ENCODE results near the gene SEMA3A.

DNA sequence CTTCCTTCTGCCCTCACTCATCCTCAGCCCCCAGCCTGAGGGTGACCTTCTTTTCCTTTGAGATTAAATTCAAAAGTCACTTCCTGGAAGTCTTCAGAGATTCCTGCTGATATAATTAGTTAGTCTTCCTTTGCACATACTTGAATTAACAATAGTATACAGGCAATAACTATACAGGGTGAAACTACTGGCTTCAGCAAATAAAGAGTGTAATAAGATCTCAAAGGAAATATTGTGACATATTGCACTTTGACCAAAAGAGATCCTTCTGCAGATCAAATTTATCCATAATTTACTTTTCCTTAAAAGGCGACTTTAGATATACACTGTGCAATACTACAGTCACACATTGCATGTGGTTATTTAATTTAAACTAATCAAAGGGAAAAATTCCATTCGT, 123.8 kb downstream of the SEMA3A start:
- TF ChIP-seq, protein P1, sequence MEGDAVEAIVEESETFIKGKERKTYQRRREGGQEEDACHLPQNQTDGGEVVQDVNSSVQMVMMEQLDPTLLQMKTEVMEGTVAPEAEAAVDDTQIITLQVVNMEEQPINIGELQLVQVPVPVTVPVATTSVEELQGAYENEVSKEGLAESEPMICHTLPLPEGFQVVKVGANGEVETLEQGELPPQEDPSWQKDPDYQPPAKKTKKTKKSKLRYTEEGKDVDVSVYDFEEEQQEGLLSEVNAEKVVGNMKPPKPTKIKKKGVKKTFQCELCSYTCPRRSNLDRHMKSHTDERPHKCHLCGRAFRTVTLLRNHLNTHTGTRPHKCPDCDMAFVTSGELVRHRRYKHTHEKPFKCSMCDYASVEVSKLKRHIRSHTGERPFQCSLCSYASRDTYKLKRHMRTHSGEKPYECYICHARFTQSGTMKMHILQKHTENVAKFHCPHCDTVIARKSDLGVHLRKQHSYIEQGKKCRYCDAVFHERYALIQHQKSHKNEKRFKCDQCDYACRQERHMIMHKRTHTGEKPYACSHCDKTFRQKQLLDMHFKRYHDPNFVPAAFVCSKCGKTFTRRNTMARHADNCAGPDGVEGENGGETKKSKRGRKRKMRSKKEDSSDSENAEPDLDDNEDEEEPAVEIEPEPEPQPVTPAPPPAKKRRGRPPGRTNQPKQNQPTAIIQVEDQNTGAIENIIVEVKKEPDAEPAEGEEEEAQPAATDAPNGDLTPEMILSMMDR (IDR thresholded peaks at IDR 0.05), result no peak
- TF ChIP-seq POLR2A (IDR thresholded peaks at IDR 0.05), result no peak

Measured in esophagus squamous epithelium (tissue), 4 donors.